K562 (cell line): Measurements from ENCODE around the gene CALML6. TPM values are rescaled to one million over a fixed set of nuclear protein-coding genes. Genes with fewer than 3 reads are reported as not detected.

Experiments used
- ATF4 ChIP-seq: fragments of 450-650 bp; formaldehyde crosslinking; IDR thresholded peaks from 2 replicates; pipeline ENCODE4 v1.4.0; 2022; ENCODE audit warnings: mild to moderate bottlenecking, moderate library complexity
- BACH1 ChIP-seq: fragments of 200-800 bp; sonication (Bioruptor generic); IDR thresholded peaks from 2 replicates; pipeline ENCODE4 v1.6.1; 2016; ENCODE audit warnings: missing genetic modification characterization, missing compliant biosample characterization
- BCOR ChIP-seq: fragments of 450-650 bp; IDR thresholded peaks from 2 replicates; pipeline ENCODE4 v1.6.1; 2016
- KAT8 ChIP-seq: fragments of 450-650 bp; IDR thresholded peaks from 2 replicates; pipeline ENCODE4 v1.6.1; 2016; ENCODE audit warnings: low read depth, mild to moderate bottlenecking
- RERE ChIP-seq: sonication (generic); formaldehyde crosslinking; IDR thresholded peaks from 2 replicates; pipeline ENCODE4 v1.8.0; 2023; ENCODE audit warnings: missing genetic modification reagents, mild to moderate bottlenecking, borderline replicate concordance
- RFX1 ChIP-seq: fragments of 450-650 bp; IDR thresholded peaks from 2 replicates; pipeline ENCODE4 v1.6.1; 2016; ENCODE audit warnings: mild to moderate bottlenecking, moderate library complexity
- polyA plus RNA-seq, 8 experiments: library from polyadenylated mRNA; depleted of rRNA in 4 of 8; stranded (reverse) in 5 of 8; unstranded in 3 of 8; fragments of >200 nt; fragmentation: Nextera tagmentation in 2 of 8; fragmentation: Illumina TruSeq in 1 of 8; extraction: Ambion mirVana in 2 of 8; extraction: Trizol in 1 of 8; gene quantifications; 2 replicates each; pipeline versions ENCODE4 v1.2.1 to v1.2.3, GENCODE V29; 2011 to 2014; ENCODE audit warnings: inconsistent platforms in 1 of 8, missing spikeins in 1 of 8
- total RNA-seq, 7 experiments: library from RNA; depleted of rRNA in 6 of 7; stranded (reverse); fragments of >200 nt in 6 of 7; fragmentation: Illumina TruSeq in 2 of 7; extraction: Trizol in 2 of 7; gene quantifications; 2 replicates each; pipeline versions ENCODE4 v1.2.1 to v1.2.3, GENCODE V29; 2011 to 2021; ENCODE audit warnings: low replicate concordance in 1 of 7
- TF ChIP-seq, protein P1 (sequence below): fragments of 450-650 bp; IDR thresholded peaks from 2 replicates; pipeline ENCODE4 v1.6.1; 2017; ENCODE audit warnings: mild to moderate bottlenecking, moderate library complexity
- TF ChIP-seq, protein P2 (sequence below): sonication (generic); formaldehyde crosslinking; IDR thresholded peaks from 2 replicates; pipeline ENCODE4 v1.8.0; 2022; ENCODE audit warnings: mild to moderate bottlenecking, missing genetic modification reagents
- TF ChIP-seq, protein P3 (sequence below): fragments of 450-650 bp; IDR thresholded peaks from 2 replicates; pipeline ENCODE4 v1.6.1; 2016; ENCODE audit warnings: mild to moderate bottlenecking
- TF ChIP-seq, protein P4 (sequence below): fragments of 250-450 bp; sonication (Bioruptor Pico); IDR thresholded peaks from 2 replicates; pipeline ENCODE4 v1.4.0; 2020; ENCODE audit warnings: mild to moderate bottlenecking, moderate library complexity, borderline replicate concordance

CALML6 gene
- total and polyA plus RNA-seq, 9 of the 15 experiments (the other 6 are each of a cell fraction or from before 2014, with no cell fraction given), result 0.14 TPM; not detected in 8

- TF ChIP-seq RERE (CRISPR knock-in tag), result no peak
- TF ChIP-seq ATF4 (CRISPR knock-in tag), result no peak
- TF ChIP-seq, protein P1, sequence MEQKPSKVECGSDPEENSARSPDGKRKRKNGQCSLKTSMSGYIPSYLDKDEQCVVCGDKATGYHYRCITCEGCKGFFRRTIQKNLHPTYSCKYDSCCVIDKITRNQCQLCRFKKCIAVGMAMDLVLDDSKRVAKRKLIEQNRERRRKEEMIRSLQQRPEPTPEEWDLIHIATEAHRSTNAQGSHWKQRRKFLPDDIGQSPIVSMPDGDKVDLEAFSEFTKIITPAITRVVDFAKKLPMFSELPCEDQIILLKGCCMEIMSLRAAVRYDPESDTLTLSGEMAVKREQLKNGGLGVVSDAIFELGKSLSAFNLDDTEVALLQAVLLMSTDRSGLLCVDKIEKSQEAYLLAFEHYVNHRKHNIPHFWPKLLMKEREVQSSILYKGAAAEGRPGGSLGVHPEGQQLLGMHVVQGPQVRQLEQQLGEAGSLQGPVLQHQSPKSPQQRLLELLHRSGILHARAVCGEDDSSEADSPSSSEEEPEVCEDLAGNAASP, result no peak
- no peak for TF ChIP-seq BACH1 (tag)
- no peak for TF ChIP-seq RFX1
- TF ChIP-seq BCOR, result no peak
- TF ChIP-seq, protein P2, sequence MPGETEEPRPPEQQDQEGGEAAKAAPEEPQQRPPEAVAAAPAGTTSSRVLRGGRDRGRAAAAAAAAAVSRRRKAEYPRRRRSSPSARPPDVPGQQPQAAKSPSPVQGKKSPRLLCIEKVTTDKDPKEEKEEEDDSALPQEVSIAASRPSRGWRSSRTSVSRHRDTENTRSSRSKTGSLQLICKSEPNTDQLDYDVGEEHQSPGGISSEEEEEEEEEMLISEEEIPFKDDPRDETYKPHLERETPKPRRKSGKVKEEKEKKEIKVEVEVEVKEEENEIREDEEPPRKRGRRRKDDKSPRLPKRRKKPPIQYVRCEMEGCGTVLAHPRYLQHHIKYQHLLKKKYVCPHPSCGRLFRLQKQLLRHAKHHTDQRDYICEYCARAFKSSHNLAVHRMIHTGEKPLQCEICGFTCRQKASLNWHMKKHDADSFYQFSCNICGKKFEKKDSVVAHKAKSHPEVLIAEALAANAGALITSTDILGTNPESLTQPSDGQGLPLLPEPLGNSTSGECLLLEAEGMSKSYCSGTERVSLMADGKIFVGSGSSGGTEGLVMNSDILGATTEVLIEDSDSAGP (CRISPR knock-in tag), result no peak
- TF ChIP-seq, protein P3, sequence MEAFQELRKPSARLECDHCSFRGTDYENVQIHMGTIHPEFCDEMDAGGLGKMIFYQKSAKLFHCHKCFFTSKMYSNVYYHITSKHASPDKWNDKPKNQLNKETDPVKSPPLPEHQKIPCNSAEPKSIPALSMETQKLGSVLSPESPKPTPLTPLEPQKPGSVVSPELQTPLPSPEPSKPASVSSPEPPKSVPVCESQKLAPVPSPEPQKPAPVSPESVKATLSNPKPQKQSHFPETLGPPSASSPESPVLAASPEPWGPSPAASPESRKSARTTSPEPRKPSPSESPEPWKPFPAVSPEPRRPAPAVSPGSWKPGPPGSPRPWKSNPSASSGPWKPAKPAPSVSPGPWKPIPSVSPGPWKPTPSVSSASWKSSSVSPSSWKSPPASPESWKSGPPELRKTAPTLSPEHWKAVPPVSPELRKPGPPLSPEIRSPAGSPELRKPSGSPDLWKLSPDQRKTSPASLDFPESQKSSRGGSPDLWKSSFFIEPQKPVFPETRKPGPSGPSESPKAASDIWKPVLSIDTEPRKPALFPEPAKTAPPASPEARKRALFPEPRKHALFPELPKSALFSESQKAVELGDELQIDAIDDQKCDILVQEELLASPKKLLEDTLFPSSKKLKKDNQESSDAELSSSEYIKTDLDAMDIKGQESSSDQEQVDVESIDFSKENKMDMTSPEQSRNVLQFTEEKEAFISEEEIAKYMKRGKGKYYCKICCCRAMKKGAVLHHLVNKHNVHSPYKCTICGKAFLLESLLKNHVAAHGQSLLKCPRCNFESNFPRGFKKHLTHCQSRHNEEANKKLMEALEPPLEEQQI, result no peak
- TF ChIP-seq, protein P4, sequence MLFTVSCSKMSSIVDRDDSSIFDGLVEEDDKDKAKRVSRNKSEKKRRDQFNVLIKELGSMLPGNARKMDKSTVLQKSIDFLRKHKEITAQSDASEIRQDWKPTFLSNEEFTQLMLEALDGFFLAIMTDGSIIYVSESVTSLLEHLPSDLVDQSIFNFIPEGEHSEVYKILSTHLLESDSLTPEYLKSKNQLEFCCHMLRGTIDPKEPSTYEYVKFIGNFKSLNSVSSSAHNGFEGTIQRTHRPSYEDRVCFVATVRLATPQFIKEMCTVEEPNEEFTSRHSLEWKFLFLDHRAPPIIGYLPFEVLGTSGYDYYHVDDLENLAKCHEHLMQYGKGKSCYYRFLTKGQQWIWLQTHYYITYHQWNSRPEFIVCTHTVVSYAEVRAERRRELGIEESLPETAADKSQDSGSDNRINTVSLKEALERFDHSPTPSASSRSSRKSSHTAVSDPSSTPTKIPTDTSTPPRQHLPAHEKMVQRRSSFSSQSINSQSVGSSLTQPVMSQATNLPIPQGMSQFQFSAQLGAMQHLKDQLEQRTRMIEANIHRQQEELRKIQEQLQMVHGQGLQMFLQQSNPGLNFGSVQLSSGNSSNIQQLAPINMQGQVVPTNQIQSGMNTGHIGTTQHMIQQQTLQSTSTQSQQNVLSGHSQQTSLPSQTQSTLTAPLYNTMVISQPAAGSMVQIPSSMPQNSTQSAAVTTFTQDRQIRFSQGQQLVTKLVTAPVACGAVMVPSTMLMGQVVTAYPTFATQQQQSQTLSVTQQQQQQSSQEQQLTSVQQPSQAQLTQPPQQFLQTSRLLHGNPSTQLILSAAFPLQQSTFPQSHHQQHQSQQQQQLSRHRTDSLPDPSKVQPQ (CRISPR knock-in tag), result no peak
- TF ChIP-seq KAT8, result no peak
Measured at GRCh38 chr1:1889847-1890505, 25.1 kb upstream of the CALML6 start (continued).
